Right ventricle myocardium inferior (tissue), 1 donor: ENCODE results near the gene COMTD1. TPM values are rescaled to one million over a fixed set of nuclear protein-coding genes. Genes with fewer than 3 reads are reported as not detected.

Source experiments
- total RNA-seq: library from RNA; stranded (reverse); fragmentation: NEBNext Ultra II Directional; extraction: Animal tissue kit (Norgen Biotek cat#: 25700); gene quantifications from one replicate; pipeline ENCODE4 v1.2.1, GENCODE V29; 2021
- donor health status: DM: no; HTN: yes; CAD: no; lungs with severe emphysema.

Gene COMTD1
- total RNA-seq, 1 donor from 2014 or later: 32.3 TPM

Other genes with a start within 250 kb of the COMTD1 start
- gene SAMD8, start 124.3 kb downstream of the COMTD1 start, total RNA-seq: 21.9 TPM
- 470 TPM for gene VDAC2, start 25.2 kb downstream of the COMTD1 start, total RNA-seq
- gene ZNF503, start 165.8 kb upstream of the COMTD1 start, total RNA-seq: 6.0 TPM
- 22.3 TPM for gene LRMDA, start 195.7 kb upstream of the COMTD1 start, total RNA-seq